ENCODE data around the gene DPYD. TPM values are rescaled to one million over a fixed set of nuclear protein-coding genes. Genes with fewer than 3 reads are reported as not detected.

DPYD gene
- total RNA-seq (10 to 100 TPM; 39.2 to 51.3 TPM), polyA plus RNA-seq (10 to 100 TPM; 16.2 to 18.9 TPM)
- long read RNA-seq, donor 1, partial matches to known transcripts, result 33 of 66 reads
- long read RNA-seq, donor 1, other reads (novel, unspliced or antisense), result 29 of 66 reads
- long read RNA-seq, donor 2, full-length matches to known transcripts, result 7 of 56 reads
- long read RNA-seq, donor 2, partial matches to known transcripts, result 14 of 56 reads
- long read RNA-seq, donor 2, other reads (novel, unspliced or antisense), result 35 of 56 reads

DNA sequence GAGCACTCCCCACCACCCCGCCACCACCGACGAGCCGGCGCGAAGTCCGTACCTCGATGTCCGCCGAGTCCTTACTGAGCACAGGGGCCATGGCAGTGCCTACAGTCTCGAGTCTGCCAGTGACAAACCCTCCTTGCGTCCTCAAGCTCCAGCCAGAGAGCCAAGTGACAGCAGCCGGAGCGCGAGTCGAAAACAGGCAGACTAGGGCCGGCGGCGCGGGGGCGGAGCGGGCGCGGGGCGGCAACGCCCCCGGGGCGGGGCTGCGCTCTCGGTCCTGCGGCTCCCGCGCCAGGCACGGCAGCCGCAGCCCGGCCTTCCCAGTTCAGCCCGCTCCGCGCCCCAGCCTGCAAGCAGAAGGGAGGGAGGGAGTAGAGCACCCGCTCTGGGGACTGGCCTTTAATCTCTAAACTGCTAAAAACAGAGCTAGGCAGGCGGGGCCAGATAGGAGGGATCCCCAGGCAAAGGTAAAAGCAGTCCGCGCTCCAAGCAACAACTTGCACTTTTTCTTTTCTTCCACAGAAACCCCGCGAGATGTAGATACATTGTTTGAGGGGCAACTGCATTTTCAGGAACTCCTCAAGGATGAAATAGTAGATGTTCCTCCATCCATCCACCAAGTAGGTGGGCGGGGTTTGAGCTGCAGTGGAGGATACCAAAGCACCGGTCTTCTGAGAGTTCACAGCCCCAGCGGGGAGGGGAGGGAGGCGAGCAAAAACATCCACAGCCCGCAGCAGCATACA lies at the start of gene DPYD:
DPYD (minus strand) TSS at position 203 of the 740 bp plus-strand sequence; CDS start at position 91, 112 bp downstream.
- WGBS, 2 donors, result 0% methylated on average over 41 to 50 of the region's 50 CpGs
- Histone ChIP-seq H3K27ac (ENCODE audit: low read depth in 1 of 2, low read length in 2 of 2) (peak within 1 kb of the TSS in 1 of 2 donors; percentile 38), H3K36me3 (ENCODE audit: control insufficient read depth in 1 of 2, insufficient read depth in 2 of 2, low read length in 1 of 2) (no peaks in the 10 kb centered on the region), H3K4me1 (ENCODE audit: control insufficient read depth in 1 of 2, insufficient read depth in 2 of 2, low read length in 2 of 2) (no peaks in the 10 kb centered on the region), H3K27me3 (ENCODE audit: control insufficient read depth in 1 of 2, insufficient read depth in 2 of 2, low read length in 1 of 2) (no peaks in the 10 kb centered on the region), H3K4me3 (ENCODE audit: low read length in 2 of 2) (peak within 1 kb of the TSS; percentile 51 to 78), H3K9me3 (ENCODE audit: control insufficient read depth, low read length) (no peaks in the 10 kb centered on the region)
- DNase-seq (peak; percentile 92 to 95), ATAC-seq (ENCODE audit: low FRiP score) (peak; percentile 97)
- intact Hi-C loops (cut with DNase I), result no loop called here

DNA sequence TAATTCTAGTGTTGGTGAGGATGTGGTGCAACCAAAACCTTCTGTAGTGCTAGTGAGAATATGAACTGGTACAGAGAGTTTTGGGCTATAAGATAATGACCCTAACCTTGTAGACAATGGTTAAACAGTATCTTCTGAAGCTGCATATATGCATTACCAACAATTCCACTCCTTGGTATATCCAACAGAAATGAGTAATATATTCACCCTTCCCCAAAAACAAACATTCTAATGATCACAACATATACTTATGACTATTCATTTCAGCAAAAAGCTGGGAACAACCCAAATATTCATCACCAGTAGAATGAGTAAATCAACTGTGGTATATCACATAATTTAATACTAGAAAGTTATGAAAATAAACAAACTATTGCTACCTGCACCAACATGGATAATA lies 39.6 kb upstream of the DPYD start:
- no peaks in the 10 kb centered on the region for H3K4me1 ChIP-seq (ENCODE audit: control insufficient read depth in 1 of 2, insufficient read depth in 2 of 2, low read length in 2 of 2)
- peaks cover 0 to under 1% of the 10 kb centered on the region in 2 donors for H3K27me3 ChIP-seq (ENCODE audit: control insufficient read depth in 1 of 2, insufficient read depth in 2 of 2, low read length in 1 of 2)
- ATAC-seq (ENCODE audit: low FRiP score) (no peak), DNase-seq (no peak)
- intact Hi-C loops (cut with DNase I), result no loop called here
- no peaks in the 10 kb centered on the region for H3K9me3 ChIP-seq (ENCODE audit: control insufficient read depth, low read length)
- H3K36me3 ChIP-seq (ENCODE audit: control insufficient read depth in 1 of 2, insufficient read depth in 2 of 2, low read length in 1 of 2), result no peaks in the 10 kb centered on the region
- H3K27ac ChIP-seq (ENCODE audit: low read depth in 1 of 2, low read length in 2 of 2), result no peak overlapping the region
- H3K4me3 ChIP-seq (ENCODE audit: low read length in 2 of 2), result no peak overlapping the region

DNA sequence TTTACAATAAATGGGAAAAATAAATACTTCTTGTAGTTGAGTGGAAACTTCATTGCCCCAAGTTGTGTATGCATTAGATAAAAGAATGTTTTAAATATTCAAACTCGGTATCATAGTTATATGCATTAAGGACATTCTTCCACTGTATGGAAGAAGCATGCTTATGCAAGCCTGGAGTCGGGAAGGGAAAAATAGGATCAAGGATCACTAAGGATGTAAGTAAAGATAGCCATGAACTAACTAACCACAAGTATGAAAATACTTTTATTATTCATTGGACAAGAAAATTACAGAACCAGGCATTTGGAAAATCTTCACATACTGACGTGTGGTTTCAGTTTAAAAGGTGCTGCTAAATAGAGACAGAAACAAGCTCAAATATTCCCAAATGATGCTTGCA lies 26.9 kb upstream of the DPYD start:
- H3K4me3 ChIP-seq (ENCODE audit: low read length in 2 of 2), result no peak overlapping the region
- H3K27ac ChIP-seq (ENCODE audit: low read depth in 1 of 2, low read length in 2 of 2), result no peak overlapping the region
- H3K4me1 ChIP-seq (ENCODE audit: control insufficient read depth in 1 of 2, insufficient read depth in 2 of 2, low read length in 2 of 2), result no peaks in the 10 kb centered on the region
- 58 to 70% methylated on average over 3 of the region's 3 CpGs for WGBS, 2 donors
- no peaks in the 10 kb centered on the region for H3K9me3 ChIP-seq (ENCODE audit: control insufficient read depth, low read length)
- H3K27me3 ChIP-seq (ENCODE audit: control insufficient read depth in 1 of 2, insufficient read depth in 2 of 2, low read length in 1 of 2), result no peaks in the 10 kb centered on the region
- H3K36me3 ChIP-seq (ENCODE audit: control insufficient read depth in 1 of 2, insufficient read depth in 2 of 2, low read length in 1 of 2), result no peaks in the 10 kb centered on the region
- DNase-seq (no peak), ATAC-seq (ENCODE audit: low FRiP score) (no peak)
- intact Hi-C loops (cut with DNase I), result no loop called here

DNA sequence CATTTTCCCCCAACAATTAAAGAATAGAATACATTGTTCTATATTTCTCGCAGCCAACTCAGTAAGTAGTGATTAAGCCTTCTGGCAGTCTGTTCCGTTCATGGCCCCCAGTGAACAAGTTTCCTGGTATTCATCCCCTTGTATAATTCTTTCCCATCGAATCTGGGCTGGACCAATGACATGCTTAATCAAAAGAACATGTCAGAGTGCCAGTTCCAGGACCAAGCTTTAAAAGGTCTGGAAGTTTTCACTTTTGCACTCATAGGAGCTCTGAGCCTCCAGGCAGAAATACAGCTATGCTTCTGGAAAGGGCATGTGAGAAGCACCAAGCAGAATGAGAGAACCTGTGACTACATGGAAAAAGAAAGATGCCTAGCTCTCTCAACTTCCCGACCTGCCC lies 22.5 kb upstream of the DPYD start:
- H3K4me3 ChIP-seq (ENCODE audit: low read length in 2 of 2), result no peak overlapping the region
- DNase-seq, result no peak
- no peaks in the 10 kb centered on the region for H3K9me3 ChIP-seq (ENCODE audit: control insufficient read depth, low read length)
- no peak overlapping the region for H3K27ac ChIP-seq (ENCODE audit: low read depth in 1 of 2, low read length in 2 of 2)
- no peaks in the 10 kb centered on the region for H3K4me1 ChIP-seq (ENCODE audit: control insufficient read depth in 1 of 2, insufficient read depth in 2 of 2, low read length in 2 of 2)
- 40 to 60% methylated on average over 4 of the region's 4 CpGs for WGBS, 2 donors
- H3K27me3 ChIP-seq (ENCODE audit: control insufficient read depth in 1 of 2, insufficient read depth in 2 of 2, low read length in 1 of 2), result no peaks in the 10 kb centered on the region
- ATAC-seq (ENCODE audit: low FRiP score), result no peak
- H3K36me3 ChIP-seq (ENCODE audit: control insufficient read depth in 1 of 2, insufficient read depth in 2 of 2, low read length in 1 of 2), result no peaks in the 10 kb centered on the region
- intact Hi-C loops (cut with DNase I), result no loop called here

DNA sequence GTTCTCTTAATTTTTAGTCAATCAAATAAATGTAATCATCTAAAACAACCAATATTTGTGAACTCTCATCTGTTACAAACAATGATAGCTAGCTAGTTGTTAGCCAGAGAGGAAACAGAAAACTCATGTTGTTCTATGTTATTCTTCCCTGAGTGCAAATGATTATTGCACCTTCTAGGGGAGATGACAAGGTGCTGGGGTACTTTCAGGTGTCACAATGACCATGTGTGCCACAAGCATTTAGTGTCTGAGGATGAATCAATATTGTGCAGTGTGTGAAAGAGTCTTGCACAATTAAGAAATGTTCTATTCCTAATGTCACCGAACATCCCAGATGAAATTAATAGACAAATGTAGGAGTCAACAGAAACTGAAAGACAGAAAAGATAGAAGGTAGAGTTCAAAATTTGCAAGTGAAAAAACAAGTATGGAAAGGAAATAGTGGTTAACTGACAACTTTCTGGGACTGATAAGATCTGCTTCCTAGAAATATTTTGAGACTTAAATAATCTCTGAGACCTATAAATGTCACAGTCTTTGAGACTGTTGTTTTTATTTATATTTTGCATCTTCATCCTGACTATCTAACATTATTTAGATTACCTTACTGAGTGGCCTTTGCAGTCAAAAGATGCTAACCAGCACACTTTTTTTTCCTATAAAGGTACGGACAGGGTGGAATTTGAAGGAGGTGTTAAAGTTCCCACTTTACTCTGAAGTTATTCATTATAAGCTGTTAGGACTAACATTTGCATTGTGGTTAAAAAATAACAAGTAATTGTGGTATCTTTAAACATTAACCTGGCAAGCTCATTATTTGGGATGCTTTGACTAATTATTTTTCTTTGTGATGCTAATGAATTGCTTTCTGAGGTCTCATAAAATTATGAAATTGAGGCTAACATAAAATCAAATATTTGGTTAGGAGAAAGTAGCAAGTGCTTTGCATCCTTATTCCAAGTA lies 21.6 kb upstream of the DPYD start:
- no peaks in the 10 kb centered on the region for H3K36me3 ChIP-seq (ENCODE audit: control insufficient read depth in 1 of 2, insufficient read depth in 2 of 2, low read length in 1 of 2)
- H3K4me3 ChIP-seq (ENCODE audit: low read length in 2 of 2), result no peak overlapping the region
- H3K4me1 ChIP-seq (ENCODE audit: control insufficient read depth in 1 of 2, insufficient read depth in 2 of 2, low read length in 2 of 2), result no peaks in the 10 kb centered on the region
- H3K27me3 ChIP-seq (ENCODE audit: control insufficient read depth in 1 of 2, insufficient read depth in 2 of 2, low read length in 1 of 2), result no peaks in the 10 kb centered on the region
- no peak overlapping the region for H3K27ac ChIP-seq (ENCODE audit: low read depth in 1 of 2, low read length in 2 of 2)
- ATAC-seq (ENCODE audit: low FRiP score) (no peak), DNase-seq (no peak)
- no peaks in the 10 kb centered on the region for H3K9me3 ChIP-seq (ENCODE audit: control insufficient read depth, low read length)
- 55 to 63% methylated on average over 2 of the region's 2 CpGs for WGBS, 2 donors
- intact Hi-C loops (cut with DNase I), result no loop called here

DNA sequence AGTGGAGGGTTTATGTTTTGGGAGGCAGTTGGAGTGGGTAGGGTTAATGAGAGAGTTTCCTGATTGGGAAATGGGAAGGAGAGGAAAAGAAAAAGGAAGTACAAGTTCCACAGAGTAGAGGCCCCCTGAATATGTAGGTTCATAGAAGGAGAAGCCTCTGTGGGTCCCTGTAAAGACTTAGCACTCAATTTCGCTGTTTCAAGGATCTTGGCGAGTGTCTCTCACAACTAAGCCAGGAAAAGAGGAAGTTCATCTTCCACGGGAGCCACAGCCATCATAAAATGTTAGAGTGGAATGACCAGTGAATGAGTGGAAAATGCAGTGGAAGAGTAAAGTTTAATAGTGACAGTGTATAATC lies 17.4 kb upstream of the DPYD start:
- H3K36me3 ChIP-seq (ENCODE audit: control insufficient read depth in 1 of 2, insufficient read depth in 2 of 2, low read length in 1 of 2), result no peaks in the 10 kb centered on the region
- H3K27ac ChIP-seq (ENCODE audit: low read depth in 1 of 2, low read length in 2 of 2), result no peak overlapping the region
- intact Hi-C loops (cut with DNase I), result no loop called here
- no peak overlapping the region for H3K4me3 ChIP-seq (ENCODE audit: low read length in 2 of 2)
- no peak for ATAC-seq (ENCODE audit: low FRiP score)
- no peaks in the 10 kb centered on the region for H3K9me3 ChIP-seq (ENCODE audit: control insufficient read depth, low read length)
- H3K4me1 ChIP-seq (ENCODE audit: control insufficient read depth in 1 of 2, insufficient read depth in 2 of 2, low read length in 2 of 2), result no peaks in the 10 kb centered on the region
- DNase-seq, result no peak
- 56 to 83% methylated on average over 3 of the region's 3 CpGs for WGBS, 2 donors
- no peaks in the 10 kb centered on the region for H3K27me3 ChIP-seq (ENCODE audit: control insufficient read depth in 1 of 2, insufficient read depth in 2 of 2, low read length in 1 of 2)

DNA sequence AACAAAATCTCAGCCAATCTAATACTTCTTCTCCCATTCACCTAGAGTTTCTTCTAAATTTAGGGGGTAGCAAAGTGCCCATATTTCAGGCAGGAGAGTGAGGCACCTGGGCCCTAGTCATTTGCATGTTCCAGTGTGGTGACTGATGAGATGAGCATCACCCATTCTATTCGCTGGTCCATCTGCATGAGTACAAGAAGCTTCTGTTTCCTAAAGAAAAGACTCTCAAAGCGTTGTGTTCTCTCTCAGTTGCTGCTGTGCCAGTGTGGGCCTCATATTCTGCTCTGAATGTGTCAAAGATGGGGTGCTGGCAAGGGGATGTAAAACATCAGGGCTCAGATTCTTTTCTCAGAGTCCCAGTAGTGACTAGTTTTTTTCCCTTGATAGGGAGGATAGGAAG lies 16.1 kb upstream of the DPYD start:
- DNase-seq (no peak), ATAC-seq (ENCODE audit: low FRiP score) (no peak)
- no peak overlapping the region for H3K27ac ChIP-seq (ENCODE audit: low read depth in 1 of 2, low read length in 2 of 2)
- intact Hi-C loops (cut with DNase I), result no loop called here
- H3K36me3 ChIP-seq (ENCODE audit: control insufficient read depth in 1 of 2, insufficient read depth in 2 of 2, low read length in 1 of 2), result no peaks in the 10 kb centered on the region
- H3K27me3 ChIP-seq (ENCODE audit: control insufficient read depth in 1 of 2, insufficient read depth in 2 of 2, low read length in 1 of 2), result no peaks in the 10 kb centered on the region
- no peaks in the 10 kb centered on the region for H3K9me3 ChIP-seq (ENCODE audit: control insufficient read depth, low read length)
- no peak overlapping the region for H3K4me3 ChIP-seq (ENCODE audit: low read length in 2 of 2)
- WGBS, 2 donors, result 77 to 78% methylated on average over 2 of the region's 2 CpGs
- H3K4me1 ChIP-seq (ENCODE audit: control insufficient read depth in 1 of 2, insufficient read depth in 2 of 2, low read length in 2 of 2), result no peaks in the 10 kb centered on the region

DNA sequence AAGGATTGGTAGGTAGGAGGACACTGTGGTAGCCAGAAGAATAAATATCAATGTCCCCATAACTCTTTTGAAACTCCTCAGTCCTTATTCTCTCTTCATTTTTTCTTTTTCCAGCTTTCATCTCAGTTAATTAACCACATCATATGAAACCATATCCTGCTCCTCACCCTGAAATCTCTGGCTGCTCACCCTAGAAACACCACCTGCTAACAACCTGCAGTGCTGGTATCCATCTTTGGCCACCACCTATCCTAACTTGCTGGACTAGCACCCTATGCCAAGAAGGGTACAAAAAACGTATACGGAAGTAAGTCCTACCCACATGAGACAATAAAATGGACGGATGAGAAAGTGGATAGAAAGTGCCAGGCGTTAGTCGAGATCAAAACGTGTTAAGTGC lies 13.7 kb upstream of the DPYD start:
- H3K36me3 ChIP-seq (ENCODE audit: control insufficient read depth in 1 of 2, insufficient read depth in 2 of 2, low read length in 1 of 2), result no peaks in the 10 kb centered on the region
- no peaks in the 10 kb centered on the region for H3K9me3 ChIP-seq (ENCODE audit: control insufficient read depth, low read length)
- H3K4me1 ChIP-seq (ENCODE audit: control insufficient read depth in 1 of 2, insufficient read depth in 2 of 2, low read length in 2 of 2), result no peaks in the 10 kb centered on the region
- H3K4me3 ChIP-seq (ENCODE audit: low read length in 2 of 2), result no peak overlapping the region
- no peak overlapping the region for H3K27ac ChIP-seq (ENCODE audit: low read depth in 1 of 2, low read length in 2 of 2)
- WGBS, 2 donors, result 82 to 85% methylated on average over 6 of the region's 6 CpGs
- no peaks in the 10 kb centered on the region for H3K27me3 ChIP-seq (ENCODE audit: control insufficient read depth in 1 of 2, insufficient read depth in 2 of 2, low read length in 1 of 2)
- DNase-seq (no peak), ATAC-seq (ENCODE audit: low FRiP score) (no peak)
- intact Hi-C loops (cut with DNase I), result no loop called here
